Testis (tissue), 2 donors: ENCODE results near the gene SOBP.

Experiments
- POLR2A ChIP-seq: fragments of 450-650 bp; IDR thresholded peaks from one replicate; pipeline ENCODE4 v1.6.1; 2017; ENCODE audit warnings: antibody characterized with exemption, mild to moderate bottlenecking, moderate library complexity
- TF ChIP-seq, protein P1 (sequence below), 3 experiments: fragments of 450-650 bp in 2 of 3; fragments of 200-600 bp in 1 of 3; sonication (generic) in 1 of 3; IDR thresholded peaks; one replicate each; pipeline ENCODE4 v1.5.1; 2016 to 2019; ENCODE audit warnings: antibody characterized with exemption in 3 of 3, mild to moderate bottlenecking in 2 of 3, moderate library complexity in 1 of 3

DNA sequence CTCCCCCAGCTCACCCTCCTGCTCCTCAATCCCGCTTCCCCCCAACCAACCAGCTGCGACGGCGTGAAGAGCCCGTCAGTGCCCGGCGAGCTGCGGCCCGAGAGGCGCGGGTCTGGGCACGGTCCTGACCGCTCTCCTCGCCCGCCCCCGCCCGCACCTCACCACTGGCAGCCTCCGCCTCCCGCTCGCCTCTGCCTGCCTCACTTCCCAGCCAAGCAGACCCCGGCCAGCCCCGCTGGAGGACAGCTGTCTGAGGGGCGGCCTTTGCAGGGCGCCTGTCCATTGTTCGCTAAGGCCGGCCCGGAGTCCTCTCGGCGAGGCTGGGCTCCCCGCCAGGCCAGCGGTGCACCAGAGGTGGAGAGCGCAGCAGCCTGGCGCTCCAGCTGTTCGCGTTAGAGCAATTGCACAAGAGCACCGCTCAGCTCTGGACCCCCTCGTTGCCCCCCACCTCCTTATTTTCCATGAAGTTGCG, 1.3 kb downstream of the SOBP start:
- TF ChIP-seq POLR2A: no peak
- TF ChIP-seq, protein P1, sequence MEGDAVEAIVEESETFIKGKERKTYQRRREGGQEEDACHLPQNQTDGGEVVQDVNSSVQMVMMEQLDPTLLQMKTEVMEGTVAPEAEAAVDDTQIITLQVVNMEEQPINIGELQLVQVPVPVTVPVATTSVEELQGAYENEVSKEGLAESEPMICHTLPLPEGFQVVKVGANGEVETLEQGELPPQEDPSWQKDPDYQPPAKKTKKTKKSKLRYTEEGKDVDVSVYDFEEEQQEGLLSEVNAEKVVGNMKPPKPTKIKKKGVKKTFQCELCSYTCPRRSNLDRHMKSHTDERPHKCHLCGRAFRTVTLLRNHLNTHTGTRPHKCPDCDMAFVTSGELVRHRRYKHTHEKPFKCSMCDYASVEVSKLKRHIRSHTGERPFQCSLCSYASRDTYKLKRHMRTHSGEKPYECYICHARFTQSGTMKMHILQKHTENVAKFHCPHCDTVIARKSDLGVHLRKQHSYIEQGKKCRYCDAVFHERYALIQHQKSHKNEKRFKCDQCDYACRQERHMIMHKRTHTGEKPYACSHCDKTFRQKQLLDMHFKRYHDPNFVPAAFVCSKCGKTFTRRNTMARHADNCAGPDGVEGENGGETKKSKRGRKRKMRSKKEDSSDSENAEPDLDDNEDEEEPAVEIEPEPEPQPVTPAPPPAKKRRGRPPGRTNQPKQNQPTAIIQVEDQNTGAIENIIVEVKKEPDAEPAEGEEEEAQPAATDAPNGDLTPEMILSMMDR (IDR thresholded peaks at IDR 0.05): no peak
